GM10248 (cell line): ENCODE measurements around the gene APOC3.
A peak's percentile ranks its signal among the peaks of the same experiment; 100 is the strongest.
"Not testable (repeated sequence)": the region's sequence is repeated elsewhere in the genome, so short reads cannot be mapped to it uniquely, and the experiment has no call there.

ENCODE experiments used
- CTCF ChIA-PET: fragments of 300-600 bp; sonication (Branson Sonifier 250); formaldehyde crosslinking; extraction: SDS; loops from one replicate; lab custom pipeline; 2021; ENCODE audit warnings: antibody characterized with exemption; lab: Yijun Ruan, JAX
- POLR2A ChIA-PET: fragments of 350-650 bp; sonication (Branson Sonifier 250); formaldehyde crosslinking; extraction: SDS; loops from one replicate; lab custom pipeline; 2020; ENCODE audit warnings: antibody characterized with exemption; lab: Yijun Ruan, JAX
- DNase-seq: peaks from one replicate; pipeline ENCODE4 v3.0.0; 2012; ENCODE audit errors: extremely low spot score
- TF ChIP-seq, protein P1 (sequence below): IDR thresholded peaks from 2 replicates; pipeline ENCODE4 v1.5.1; 2012; ENCODE audit warnings: mild to moderate bottlenecking, low read depth; ENCODE audit errors: extremely low read depth, missing control alignments, control extremely low read depth

APOC3 gene

DNA sequence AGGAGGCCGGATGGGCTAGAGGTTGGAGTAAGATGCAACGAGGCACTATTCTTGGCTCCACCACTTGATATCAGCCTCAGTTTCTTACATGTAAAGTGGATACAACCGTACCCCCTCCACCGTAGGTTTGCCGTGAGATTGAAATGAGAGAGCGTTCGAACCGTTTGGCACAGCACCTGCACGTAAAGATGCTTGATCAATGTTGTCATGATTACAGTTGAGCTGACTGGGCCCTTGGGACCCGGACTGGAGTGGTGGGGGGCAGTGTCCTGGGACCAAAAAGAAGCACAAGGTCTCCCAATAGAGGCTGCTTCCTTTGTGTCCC, 3.7 kb downstream of the APOC3 start:
- no peak for DNase-seq
- TF ChIP-seq, protein P1, sequence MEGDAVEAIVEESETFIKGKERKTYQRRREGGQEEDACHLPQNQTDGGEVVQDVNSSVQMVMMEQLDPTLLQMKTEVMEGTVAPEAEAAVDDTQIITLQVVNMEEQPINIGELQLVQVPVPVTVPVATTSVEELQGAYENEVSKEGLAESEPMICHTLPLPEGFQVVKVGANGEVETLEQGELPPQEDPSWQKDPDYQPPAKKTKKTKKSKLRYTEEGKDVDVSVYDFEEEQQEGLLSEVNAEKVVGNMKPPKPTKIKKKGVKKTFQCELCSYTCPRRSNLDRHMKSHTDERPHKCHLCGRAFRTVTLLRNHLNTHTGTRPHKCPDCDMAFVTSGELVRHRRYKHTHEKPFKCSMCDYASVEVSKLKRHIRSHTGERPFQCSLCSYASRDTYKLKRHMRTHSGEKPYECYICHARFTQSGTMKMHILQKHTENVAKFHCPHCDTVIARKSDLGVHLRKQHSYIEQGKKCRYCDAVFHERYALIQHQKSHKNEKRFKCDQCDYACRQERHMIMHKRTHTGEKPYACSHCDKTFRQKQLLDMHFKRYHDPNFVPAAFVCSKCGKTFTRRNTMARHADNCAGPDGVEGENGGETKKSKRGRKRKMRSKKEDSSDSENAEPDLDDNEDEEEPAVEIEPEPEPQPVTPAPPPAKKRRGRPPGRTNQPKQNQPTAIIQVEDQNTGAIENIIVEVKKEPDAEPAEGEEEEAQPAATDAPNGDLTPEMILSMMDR = no peak
- POLR2A ChIA-PET = no interaction called here
- CTCF ChIA-PET = interaction anchor here (3.7 to 6.3 kb wide), 2 partner anchors 12 to 43 kb away, joined by 16 to 50 read pairs; partner anchors contain the start of genes APOA4 and APOA5

DNA sequence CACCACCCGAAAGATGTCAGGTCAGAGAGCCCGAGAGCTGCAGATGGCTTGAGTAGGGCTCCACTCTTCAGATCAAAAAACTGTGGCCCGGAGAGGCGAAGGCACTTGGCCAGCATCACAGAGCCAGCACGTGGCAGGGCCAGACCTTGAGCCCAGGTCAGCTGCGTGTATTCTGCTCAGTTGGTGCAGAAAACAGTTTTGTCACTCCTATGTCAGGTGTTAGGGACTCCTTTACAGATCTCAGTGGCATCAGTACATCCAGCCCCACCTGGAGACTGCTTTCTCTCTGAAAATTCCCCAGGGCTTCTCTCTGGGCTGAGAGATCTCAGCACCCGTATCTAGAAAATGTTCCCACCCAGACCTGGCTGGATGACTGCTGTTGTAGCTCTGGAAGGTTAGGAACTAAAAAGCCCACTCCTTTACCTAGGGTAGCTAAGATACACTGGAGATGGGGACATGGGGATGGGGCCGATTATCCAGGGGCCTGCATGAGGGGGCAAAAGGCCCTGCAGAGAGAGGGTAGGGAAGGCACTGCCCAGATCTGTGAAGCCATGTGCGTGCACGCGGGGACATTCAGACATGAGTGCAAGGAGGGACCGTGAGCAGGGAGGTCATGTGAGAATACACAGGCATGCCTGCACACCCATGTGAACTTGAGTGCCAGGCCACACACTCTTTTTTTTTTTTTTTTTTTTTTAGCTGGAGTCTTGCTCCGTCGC, 4.3 kb downstream of the APOC3 start:
- DNase-seq = no peak
- TF ChIP-seq, protein P1 = no peak
- ChIA-PET CTCF (interaction anchor here (3.7 to 6.3 kb wide), 2 partner anchors 13 to 43 kb away, joined by 16 to 50 read pairs; partner anchors contain the start of genes APOA4 and APOA5), POLR2A (no interaction called here)

DNA sequence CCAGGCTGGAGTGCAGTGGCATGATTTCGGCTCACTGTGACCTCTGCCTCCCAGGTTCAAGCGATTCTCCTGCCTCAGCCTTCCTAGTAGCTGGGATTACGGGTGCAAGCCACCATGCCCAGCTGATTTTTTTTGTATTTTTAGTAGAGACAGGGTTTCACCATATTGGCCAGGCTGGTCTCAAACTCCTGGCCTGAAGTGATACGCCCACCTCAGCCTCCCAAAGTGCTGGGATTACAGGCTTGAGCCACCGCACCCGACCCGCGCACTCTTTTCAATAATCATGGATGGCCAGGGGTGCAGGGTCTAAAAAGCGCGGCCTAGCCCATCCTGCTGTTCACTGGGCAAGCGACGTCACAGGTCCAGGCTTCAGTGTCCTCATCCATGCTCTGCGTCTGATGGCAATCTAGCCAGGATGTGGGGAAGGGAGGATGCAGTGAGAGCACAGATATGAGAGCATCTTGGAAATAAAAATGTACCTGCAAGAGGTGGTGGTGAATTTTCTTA, 4.9 kb downstream of the APOC3 start:
- not testable (repeated sequence) for DNase-seq
- ChIA-PET CTCF (interaction anchor here (1.3 to 6.3 kb wide), 6 partner anchors 13 to 102 kb away, joined by 3 to 100 read pairs (median 14); partner anchors contain the start of genes APOA4, APOA5 and ZPR1), POLR2A (interaction anchor here (1.4 kb wide), 1 partner anchor 47 kb away, joined by 4 read pairs; the partner anchor contains the start of gene ZPR1)

- TF ChIP-seq, protein P1 = no peak
- ChIA-PET POLR2A (interaction anchor here (0.9 to 1.4 kb wide), 2 partner anchors 47 to 262 kb away, joined by 4 read pairs; partner anchors contain the start of gene ZPR1), CTCF (interaction anchor here (0.8 to 6.3 kb wide), 24 partner anchors 9 to 346 kb away, joined by 3 to 100 read pairs (median 6); partner anchors contain the start of genes APOA4, APOA5 and ZPR1)
- peak; percentile 45 for DNase-seq
Observed at GRCh38 chr11:116835042-116835772, 5.5 kb downstream of the APOC3 start.

- POLR2A ChIA-PET = interaction anchor here (0.9 to 1.4 kb wide), 2 partner anchors 48 to 261 kb away, joined by 4 read pairs; partner anchors contain the start of gene ZPR1
- CTCF ChIA-PET = interaction anchor here (0.8 to 6.3 kb wide), 27 partner anchors 9 to 346 kb away, joined by 3 to 100 read pairs (median 5); partner anchors contain the start of genes APOA4, APOA5 and ZPR1
Observed at GRCh38 chr11:116835791-116836631, 6.3 kb downstream of the APOC3 start.

GRCh38 chr11:116836632-116836991, 6.9 kb downstream of the APOC3 start:
- no peak for DNase-seq
- ChIA-PET CTCF (interaction anchor here (1.0 to 6.3 kb wide), 22 partner anchors 9 to 345 kb away, joined by 3 to 100 read pairs (median 7); partner anchors contain the start of genes APOA4, APOA5 and ZPR1), POLR2A (no interaction called here)
- TF ChIP-seq, protein P1 = no peak

More at GRCh38 chr11:116835791-116836631, 6.3 kb downstream of the APOC3 start:
- peak; percentile 90 for DNase-seq
- TF ChIP-seq, protein P1 = peak; percentile 77
